Embryonic facial prominence (tissue), 1 donor: ENCODE measurements around the gene ARAF.

Experiments
- DNase-seq: peaks from one replicate; pipeline ENCODE4 v3.0.0-alpha.2; 2016; ENCODE audit errors: extremely low spot score

Gene ARAF

DNA sequence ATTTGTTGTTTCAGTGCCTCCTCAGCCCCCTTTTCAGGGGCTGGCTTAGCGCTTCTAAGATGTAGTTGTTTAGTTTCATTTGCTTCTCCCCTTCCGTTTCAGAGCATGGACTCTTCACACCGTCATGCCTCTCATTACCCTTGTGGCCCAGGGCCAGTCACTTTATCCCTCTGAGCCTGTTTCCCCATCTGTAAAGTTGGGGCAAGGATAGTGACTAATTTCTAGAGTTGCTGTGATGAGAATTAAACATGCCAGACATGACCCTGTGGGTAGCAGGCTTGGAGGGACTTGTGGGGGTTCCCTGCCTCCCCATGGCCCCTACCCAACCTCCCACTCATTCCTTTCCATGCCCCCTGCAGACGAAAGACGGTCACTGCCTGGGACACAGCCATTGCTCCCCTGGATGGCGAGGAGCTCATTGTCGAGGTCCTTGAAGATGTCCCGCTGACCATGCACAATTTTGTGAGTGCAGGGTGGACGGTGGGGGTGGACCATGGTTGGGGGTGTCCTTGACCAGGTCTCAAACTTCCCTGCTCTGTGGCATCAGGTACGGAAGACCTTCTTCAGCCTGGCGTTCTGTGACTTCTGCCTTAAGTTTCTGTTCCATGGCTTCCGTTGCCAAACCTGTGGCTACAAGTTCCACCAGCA, 3.6 kb downstream of the ARAF start:
- no peak for DNase-seq

- no peak for DNase-seq
Observed at GRCh38 chrX:47566841-47567240, 5.8 kb downstream of the ARAF start.

GRCh38 chrX:47568656-47569295, 7.8 kb downstream of the ARAF start:
- DNase-seq = no peak

DNA sequence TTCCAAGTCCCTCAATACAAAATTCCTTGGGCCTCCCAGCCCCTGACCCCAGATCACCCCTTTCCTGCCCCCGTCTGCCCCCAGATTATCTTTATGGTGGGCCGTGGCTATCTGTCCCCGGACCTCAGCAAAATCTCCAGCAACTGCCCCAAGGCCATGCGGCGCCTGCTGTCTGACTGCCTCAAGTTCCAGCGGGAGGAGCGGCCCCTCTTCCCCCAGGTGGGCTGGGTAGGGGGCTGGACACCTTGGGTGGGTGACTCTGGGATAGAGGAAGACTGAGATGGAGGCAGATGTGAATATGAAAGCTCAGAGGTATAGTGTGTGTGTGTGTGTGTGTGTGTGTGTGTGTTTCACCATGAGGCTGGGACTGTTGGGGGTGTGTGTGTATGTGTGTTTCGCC, 9.8 kb downstream of the ARAF start:
- DNase-seq = no peak

- no peak for DNase-seq
Observed at GRCh38 chrX:47571215-47571614, 10.2 kb downstream of the ARAF start.

DNA sequence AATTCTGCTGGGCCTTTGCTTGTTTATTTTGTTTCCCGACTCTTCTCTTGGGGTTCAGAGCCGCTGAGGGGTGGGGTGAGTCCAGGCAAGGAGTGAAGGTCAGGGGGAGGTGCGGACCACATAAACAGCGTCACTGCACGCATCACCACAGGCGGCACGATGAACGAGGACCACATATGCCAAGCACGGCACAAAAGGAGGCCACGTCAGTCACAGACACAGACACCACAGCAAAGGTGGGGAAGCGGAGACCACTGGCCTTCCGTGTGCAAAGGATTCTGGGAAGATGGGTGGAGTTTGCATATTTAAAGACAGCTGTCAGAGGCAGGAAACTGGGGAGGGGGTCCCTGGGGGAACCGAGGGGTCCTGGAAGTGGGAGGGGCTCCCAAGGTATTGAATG, 10.9 kb downstream of the ARAF start:
- no peak for DNase-seq

DNA sequence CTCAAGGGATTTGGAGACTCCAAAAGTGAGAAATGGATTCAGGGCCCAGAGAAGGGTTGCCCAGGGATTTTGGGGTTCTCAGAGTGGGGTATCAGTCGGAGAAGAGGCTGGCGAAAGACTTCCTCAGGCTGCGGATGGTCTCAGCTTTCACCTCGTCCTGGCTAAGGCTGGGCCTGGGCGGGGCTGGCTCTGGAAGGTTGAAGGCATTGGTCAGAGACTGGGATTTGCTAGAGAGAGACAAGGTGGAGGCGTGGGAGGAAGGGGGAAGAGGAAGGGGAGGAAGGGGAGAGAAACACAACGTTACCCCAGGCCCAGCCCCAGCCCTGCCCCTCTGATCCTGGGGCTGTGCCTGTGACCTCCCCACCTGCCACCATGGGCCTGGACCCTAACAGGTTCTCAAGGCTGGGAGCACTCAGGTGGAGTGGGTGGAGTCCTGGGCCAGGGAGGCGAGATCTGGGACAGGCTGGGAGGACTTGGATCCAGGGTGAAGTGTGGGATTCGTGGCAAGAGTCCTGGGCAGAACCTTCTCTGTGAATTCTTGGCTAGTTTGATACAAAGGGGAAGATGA, 11.9 kb downstream of the ARAF start:
- no peak for DNase-seq

DNA sequence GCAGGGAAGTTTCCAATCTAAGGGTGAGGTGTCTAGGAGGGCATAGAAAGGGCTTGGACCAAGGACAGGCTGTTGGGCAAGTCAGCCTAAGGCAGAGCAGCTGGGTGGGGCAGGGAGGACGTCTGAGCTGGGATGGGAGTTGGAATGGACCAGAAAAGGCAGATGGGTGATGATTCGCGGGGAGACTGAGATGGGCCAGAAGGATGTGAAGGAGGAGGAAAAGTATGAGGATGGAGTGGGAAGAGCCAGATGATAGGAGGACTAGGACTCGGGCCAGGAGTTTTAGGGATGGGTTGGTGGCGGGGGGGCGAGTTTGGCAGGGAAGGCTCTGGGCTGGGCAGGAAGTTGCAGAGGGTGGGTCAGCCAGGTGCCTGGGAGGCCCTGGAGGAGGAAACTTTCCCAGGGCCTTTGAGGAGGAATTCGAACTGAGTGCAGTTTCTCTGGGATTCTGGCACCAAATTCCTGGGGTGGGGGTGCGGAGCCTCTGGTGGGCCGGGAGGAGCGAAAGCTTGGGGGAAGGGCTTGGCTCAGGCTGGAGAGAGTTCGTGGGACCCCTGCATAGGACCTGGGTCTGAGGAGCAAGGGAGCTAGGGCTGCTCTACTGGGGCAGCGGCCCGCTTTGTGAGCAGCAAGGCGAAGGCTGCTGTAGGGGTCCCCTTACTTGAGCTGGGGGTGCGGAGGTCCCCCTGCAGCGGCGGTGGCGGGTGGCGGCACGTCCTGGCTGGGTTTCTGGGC, 12.5 kb downstream of the ARAF start:
- no peak for DNase-seq

DNA sequence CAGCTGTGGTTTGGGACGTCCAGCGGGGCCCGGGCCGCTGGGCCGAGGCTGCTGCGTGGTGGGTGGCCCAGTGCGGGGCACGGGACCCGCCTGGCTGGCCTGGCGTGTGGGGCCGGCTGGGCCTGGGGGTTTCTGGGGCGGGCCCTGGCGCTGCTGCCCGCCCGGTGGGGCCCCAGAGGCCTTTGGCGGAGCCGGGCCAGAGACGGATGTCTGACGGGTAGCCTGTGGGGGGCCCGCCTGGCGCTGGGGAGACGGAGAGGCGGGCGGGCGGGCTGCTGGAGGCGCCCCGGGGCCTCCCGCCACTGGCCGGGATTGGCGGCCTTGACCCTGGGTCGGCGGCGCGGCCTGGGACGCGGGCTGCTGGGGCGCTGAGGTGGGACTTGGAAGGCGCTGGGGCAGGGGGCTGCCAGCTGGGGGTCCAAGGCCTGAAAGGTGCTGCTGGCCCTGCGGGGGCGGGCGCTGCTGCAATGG, 13.1 kb downstream of the ARAF start:
- DNase-seq = no peak

DNA sequence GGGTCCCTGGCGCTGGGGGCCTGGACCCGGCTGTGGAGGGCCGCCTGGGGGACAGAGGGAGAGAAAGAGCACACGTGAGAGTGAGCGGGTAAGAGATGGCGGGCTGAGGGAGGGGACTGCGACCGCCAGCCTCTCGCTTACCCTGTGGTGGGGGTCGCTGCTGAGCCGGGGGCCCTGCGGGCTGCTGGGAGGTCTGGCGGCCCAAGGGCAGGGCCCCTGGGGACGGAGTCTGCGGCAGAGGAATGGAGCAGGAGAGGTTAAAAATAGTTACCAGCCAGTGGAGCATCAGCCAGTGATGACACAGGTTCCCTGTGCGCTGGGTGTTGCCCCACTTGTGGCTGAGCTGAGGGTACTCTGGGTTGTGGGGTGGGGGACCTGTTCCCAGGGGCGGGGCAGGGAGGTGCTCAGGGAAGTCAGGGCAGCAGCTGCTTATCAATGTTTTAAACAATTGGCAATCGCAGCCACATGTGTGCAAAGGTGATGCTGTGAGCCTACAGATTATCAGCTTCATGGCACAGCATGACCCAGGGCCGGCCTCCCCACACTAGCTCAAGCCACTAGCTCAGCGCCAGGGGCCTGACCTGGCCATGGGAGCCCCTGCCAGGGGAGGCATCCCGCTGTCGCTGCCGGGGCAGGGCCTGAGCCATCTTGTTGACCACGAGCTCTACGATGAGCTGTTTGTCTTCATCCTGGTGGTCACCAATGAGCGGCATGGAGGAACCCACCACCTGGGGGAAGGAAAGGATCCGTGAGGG, 13.7 kb downstream of the ARAF start:
- DNase-seq = no peak

GRCh38 chrX:47576021-47576898, 15.3 kb downstream of the ARAF start:
- no peak for DNase-seq

DNA sequence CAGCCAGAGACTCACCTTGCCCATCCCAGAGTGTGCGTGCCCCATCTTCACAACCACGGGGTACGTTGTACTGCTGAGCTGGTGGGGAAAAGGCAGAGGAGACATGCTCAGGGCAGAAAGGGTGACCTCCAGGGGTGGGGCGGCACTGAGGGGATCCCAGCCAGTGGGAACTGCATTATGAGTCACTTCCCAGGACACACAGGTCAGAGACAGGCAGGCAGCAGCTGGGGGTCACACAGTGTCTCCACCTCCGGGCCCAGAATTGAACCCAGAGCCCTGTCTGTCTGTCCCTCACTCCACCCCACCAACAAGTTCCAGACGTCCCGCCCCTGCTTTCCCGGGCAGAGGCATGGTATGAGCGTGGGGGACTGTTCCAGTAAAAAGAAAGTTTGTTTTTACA, 16.4 kb downstream of the ARAF start:
- no peak for DNase-seq

GRCh38 chrX:47577901-47578300, 16.9 kb downstream of the ARAF start:
- DNase-seq = no peak

GRCh38 chrX:47578692-47579091, 17.7 kb downstream of the ARAF start:
- no peak for DNase-seq

- no peak for DNase-seq
Observed at GRCh38 chrX:47579537-47579936, 18.5 kb downstream of the ARAF start.

DNA sequence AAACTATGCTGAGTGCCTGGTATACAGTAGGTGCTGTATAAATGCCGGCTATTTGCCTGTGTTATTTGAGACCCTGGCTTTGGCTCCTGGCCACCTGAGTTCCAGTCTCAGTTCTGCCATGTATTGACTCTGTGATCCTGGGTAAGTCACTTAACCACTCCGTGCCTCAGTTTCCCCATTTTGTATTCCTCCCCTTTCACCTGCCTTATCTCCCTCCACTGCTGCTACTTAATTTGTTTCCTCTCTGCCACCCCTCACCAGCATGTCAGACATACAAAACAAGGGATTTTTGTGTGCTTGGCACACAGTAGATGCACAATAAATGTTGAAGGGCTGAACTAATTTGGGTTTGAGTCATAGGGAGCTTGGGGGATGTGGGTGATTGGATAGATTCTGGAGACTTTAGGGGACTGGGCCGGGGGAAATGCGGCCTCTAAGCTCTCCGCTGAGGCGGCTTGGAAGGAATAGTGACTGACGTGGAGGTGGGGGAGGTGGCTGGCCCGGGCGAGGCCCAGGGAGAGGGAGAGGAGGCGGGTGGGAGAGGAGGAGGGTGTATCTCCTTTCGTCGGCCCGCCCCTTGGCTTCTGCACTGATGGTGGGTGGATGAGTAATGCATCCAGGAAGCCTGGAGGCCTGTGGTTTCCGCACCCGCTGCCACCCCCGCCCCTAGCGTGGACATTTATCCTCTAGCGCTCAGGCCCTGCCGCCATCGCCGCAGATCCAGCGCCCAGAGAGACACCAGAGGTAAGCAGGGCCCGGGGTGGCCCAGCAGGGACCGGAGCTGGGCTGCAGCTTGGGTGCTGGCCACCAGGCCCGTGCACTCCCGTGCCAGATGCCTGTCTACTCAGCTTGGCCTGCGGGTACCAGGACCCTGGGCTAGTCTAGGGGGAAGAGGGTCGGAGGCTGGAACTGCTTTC, 21.0 kb downstream of the ARAF start, which contains the start of gene TIMP1:
TIMP1 (plus strand) TSS at position 706 of the 917 bp plus-strand sequence. CDS start 980 bp downstream, outside the sequence.
- peak; percentile 70 for DNase-seq

- no peak for DNase-seq
Observed at GRCh38 chrX:47583240-47583861, 22.3 kb downstream of the ARAF start.

DNA sequence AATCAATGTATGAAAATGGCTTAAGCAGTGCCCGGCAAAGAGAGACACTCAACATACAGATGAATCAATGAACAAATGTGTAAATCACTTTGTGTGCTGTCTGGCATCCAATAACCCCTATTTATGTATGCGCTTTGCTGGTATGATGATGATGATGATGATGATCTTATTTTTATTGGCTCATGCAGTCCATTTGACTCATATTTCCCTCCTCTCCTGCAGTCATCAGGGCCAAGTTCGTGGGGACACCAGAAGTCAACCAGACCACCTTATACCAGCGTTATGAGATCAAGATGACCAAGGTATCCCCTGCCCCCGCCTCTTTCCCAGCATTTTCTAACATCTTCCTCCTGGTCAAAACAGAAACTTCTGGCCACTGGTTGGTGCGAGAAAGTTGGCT, 23.7 kb downstream of the ARAF start:
- no peak for DNase-seq

DNA sequence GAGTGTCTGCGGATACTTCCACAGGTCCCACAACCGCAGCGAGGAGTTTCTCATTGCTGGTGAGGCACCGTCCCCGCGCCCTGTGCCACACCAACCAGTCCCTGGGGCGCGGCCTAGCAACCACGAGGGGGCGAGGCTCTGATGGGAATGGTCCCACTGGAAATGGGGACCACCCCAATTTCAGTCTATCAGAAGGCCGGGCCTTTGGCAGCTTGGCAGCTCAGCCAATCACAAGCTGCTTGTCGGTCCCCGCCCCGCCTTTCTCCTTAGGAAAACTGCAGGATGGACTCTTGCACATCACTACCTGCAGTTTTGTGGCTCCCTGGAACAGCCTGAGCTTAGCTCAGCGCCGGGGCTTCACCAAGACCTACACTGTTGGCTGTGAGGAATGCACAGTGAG, 24.3 kb downstream of the ARAF start:
- DNase-seq = no peak
